Mucosa of descending colon (tissue), 3 donors: ENCODE measurements around the gene ATP6V0B. TPM values are rescaled to one million over a fixed set of nuclear protein-coding genes. Genes with fewer than 3 reads are reported as not detected.
A peak's percentile ranks its signal among the peaks of the same experiment; 100 is the strongest.

Experiments
- ATAC-seq: fragments of 200-7000 bp; cut with Tn5 transposase; one replicate; pipeline ENCODE4 v1.9.1; 2020; ENCODE audit warnings: mild to moderate bottlenecking, moderate library complexity
- DNase-seq, 3 donors: peaks; one replicate each; pipeline ENCODE4 v3.0.0-alpha.2; 2020
- H3K36me3 ChIP-seq: fragments of 200-600 bp; one replicate; pipeline ENCODE4 v1.8.0; 2021; ENCODE audit warnings: low read depth, mild to moderate bottlenecking
- H3K4me1 ChIP-seq: fragments of 200-600 bp; one replicate; pipeline ENCODE4 v1.8.0; 2021; ENCODE audit warnings: low read depth, mild to moderate bottlenecking
- H3K4me3 ChIP-seq: fragments of 200-600 bp; one replicate; pipeline ENCODE4 v1.8.0; 2021; ENCODE audit warnings: mild to moderate bottlenecking
- H3K9me3 ChIP-seq: fragments of 200-600 bp; one replicate; pipeline ENCODE4 v1.8.0; 2021; ENCODE audit warnings: mild to moderate bottlenecking
- CTCF ChIP-seq: fragments of 200-600 bp; IDR thresholded peaks from one replicate; pipeline ENCODE4 v1.8.0; 2022; ENCODE audit warnings: antibody characterized with exemption, mild to moderate bottlenecking
- intact Hi-C, 2 donors: fragments of 100-400 bp; cut with DNase I in 1 of 2; cut with micrococcal nuclease in 1 of 2; formaldehyde crosslinking; loops; one replicate each; pipeline versions ENCODE4 v1.11.0 to v1.11.1; 2022; cut with DNase I, micrococcal nuclease
- total RNA-seq, 3 donors: library from RNA; stranded (reverse); fragmentation: NEBNext Ultra II Directional in 2 of 3; extraction: Animal tissue kit (Norgen Biotek cat#: 25700) in 2 of 3; gene quantifications; one replicate each; pipeline versions ENCODE4 v1.2.1 to v1.2.4, GENCODE V29; 2021 to 2023
- donor health status: DM: no; HTN: no; CAD: no; lungs with moderate emphysema.
- donor health status: DM: no; HTN: no; CAD: no.
- donor health status: DM: no; HTN: yes; CAD: no.

The ATP6V0B gene
- total RNA-seq, 3 donors from 2014 or later, result 116 to 184 (median 158) TPM

GRCh38 chr1:44013949-44014348, 39.2 kb downstream of the ATP6V0B start:
- H3K4me1 ChIP-seq, result peaks cover 32% of the 10 kb centered on the region
- no peak for TF ChIP-seq CTCF
- H3K36me3 ChIP-seq, result no peaks in the 10 kb centered on the region
- peak in 1 of 3 donors; percentile 47 for DNase-seq
- no peaks in the 10 kb centered on the region for H3K9me3 ChIP-seq
- no peak for ATAC-seq
- H3K4me3 ChIP-seq, result no peak overlapping the region
- intact Hi-C loops, result no loop called here

- ATAC-seq, result peak; percentile 88
- no peak for TF ChIP-seq CTCF
- intact Hi-C loops, result no loop called here
Observed at GRCh38 chr1:44014365-44015104, 39.8 kb downstream of the ATP6V0B start.

GRCh38 chr1:44015206-44015605, 40.4 kb downstream of the ATP6V0B start:
- Histone ChIP-seq H3K9me3 (no peaks in the 10 kb centered on the region), H3K4me3 (no peak overlapping the region), H3K36me3 (no peaks in the 10 kb centered on the region), H3K4me1 (peaks cover 32% of the 10 kb centered on the region)
- intact Hi-C loops, result no loop called here
- no peak for TF ChIP-seq CTCF
- ATAC-seq (peak; percentile 36), DNase-seq (peak in 1 of 3 donors; percentile 36)

More at GRCh38 chr1:44014365-44015104, 39.8 kb downstream of the ATP6V0B start:
- Histone ChIP-seq H3K4me3 (no peak overlapping the region), H3K36me3 (no peaks in the 10 kb centered on the region), H3K4me1 (peaks cover 32% of the 10 kb centered on the region), H3K9me3 (no peaks in the 10 kb centered on the region)
- peak in 1 of 3 donors; percentile 63 for DNase-seq

GRCh38 chr1:44016041-44016889, 41.5 kb downstream of the ATP6V0B start:
- no peaks in the 10 kb centered on the region for H3K9me3 ChIP-seq
- H3K4me1 ChIP-seq, result peaks cover 30% of the 10 kb centered on the region
- ATAC-seq (no peak), DNase-seq (peak in 1 of 3 donors; percentile 34)
- H3K4me3 ChIP-seq, result no peak overlapping the region
- TF ChIP-seq CTCF, result no peak
- intact Hi-C loops, result no loop called here
- no peaks in the 10 kb centered on the region for H3K36me3 ChIP-seq

GRCh38 chr1:44016890-44017400, 42.2 kb downstream of the ATP6V0B start:
- Histone ChIP-seq H3K4me3 (no peak overlapping the region), H3K9me3 (no peaks in the 10 kb centered on the region), H3K4me1 (peaks cover 24% of the 10 kb centered on the region), H3K36me3 (no peaks in the 10 kb centered on the region)
- intact Hi-C loops, result no loop called here
- TF ChIP-seq CTCF, result no peak
- ATAC-seq (no peak), DNase-seq (no peak)
